Measurements from ENCODE around the gene AHCYL2.

Gene AHCYL2

DNA sequence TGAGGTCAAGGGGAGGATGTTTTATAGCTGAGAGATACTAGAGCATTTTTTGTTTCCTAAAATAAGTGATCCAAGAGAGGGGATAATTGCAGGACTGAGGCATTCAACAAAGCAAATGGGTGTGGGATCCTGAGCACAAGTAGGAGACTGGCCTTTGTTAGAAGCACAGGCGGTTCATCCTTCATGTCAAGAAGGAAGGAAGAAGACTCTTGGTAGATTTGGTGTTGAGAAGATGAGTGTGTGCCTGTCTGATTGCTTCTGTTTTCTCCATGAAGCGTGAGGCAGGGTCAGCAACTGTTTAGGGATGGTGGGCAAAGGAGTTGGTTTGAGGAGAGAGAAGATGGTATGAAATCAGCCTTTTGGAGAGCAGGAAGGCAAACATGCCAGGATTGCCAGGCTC, 237.0 kb downstream of the AHCYL2 start:
- TF ChIP-seq, protein P1, sequence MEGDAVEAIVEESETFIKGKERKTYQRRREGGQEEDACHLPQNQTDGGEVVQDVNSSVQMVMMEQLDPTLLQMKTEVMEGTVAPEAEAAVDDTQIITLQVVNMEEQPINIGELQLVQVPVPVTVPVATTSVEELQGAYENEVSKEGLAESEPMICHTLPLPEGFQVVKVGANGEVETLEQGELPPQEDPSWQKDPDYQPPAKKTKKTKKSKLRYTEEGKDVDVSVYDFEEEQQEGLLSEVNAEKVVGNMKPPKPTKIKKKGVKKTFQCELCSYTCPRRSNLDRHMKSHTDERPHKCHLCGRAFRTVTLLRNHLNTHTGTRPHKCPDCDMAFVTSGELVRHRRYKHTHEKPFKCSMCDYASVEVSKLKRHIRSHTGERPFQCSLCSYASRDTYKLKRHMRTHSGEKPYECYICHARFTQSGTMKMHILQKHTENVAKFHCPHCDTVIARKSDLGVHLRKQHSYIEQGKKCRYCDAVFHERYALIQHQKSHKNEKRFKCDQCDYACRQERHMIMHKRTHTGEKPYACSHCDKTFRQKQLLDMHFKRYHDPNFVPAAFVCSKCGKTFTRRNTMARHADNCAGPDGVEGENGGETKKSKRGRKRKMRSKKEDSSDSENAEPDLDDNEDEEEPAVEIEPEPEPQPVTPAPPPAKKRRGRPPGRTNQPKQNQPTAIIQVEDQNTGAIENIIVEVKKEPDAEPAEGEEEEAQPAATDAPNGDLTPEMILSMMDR (IDR thresholded peaks at IDR 0.05; ENCODE audit: borderline replicate concordance, control extremely low read depth, extremely low read depth, insufficient read depth, missing control alignments): no peak
- in situ Hi-C loops (cut with MboI; ENCODE audit: low sequenced_read_pairs, unreplicated experiment): loop anchor here (10.0 kb wide), 1 partner anchor 107 kb away; no protein-coding TSS in a partner anchor

DNA sequence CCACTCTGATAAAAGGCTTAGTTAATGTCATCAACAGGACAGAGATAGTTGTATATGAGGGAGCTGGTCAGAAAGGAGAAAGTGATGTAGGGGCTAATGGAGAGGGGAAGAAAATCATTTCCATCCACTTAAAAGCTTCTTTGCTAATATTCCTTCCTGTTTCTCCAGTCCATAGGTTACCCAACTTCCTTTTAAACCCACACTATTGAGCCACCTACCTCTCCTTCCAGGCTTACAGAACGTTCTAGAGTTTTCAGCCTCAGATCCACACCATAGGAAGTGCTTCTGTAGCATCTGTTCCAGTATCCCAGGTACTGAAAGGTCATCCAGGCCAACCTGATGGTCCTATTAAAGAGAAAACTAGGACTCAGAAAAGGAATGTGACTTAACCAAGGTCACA, 237.6 kb downstream of the AHCYL2 start:
- DNase-seq (ENCODE audit: low spot score): no peak
- in situ Hi-C loops (cut with MboI; ENCODE audit: low sequenced_read_pairs, unreplicated experiment): loop anchor here (10.0 kb wide), 1 partner anchor 108 kb away; no protein-coding TSS in a partner anchor
- TF ChIP-seq, protein P1 (IDR thresholded peaks at IDR 0.05; ENCODE audit: borderline replicate concordance, control extremely low read depth, extremely low read depth, insufficient read depth, missing control alignments): no peak

More for the DNA sequence above, 237.0 kb downstream of the AHCYL2 start:
- DNase-seq (ENCODE audit: low spot score): no peak

DNA sequence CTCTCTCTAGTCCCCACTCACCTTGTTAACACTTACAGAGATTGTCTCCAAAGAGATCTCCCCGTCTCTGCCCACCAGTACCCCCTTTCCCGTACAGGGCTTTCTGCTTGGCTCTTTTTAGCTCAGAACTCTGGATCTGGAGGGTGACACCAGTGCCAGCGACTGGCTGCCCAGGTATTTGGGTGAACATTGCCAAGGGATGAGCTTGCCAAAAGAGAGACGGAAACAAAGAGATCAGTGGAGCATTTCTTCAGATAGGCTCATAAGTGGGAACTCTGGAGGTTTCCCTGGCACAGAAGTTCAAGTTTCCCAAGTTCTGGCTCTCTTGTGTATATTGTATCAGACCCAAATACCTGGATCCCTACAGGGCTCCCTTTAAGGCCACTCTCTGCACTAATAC, 239.4 kb downstream of the AHCYL2 start:
- no peak for DNase-seq (ENCODE audit: low spot score)
- in situ Hi-C loops (cut with MboI; ENCODE audit: low sequenced_read_pairs, unreplicated experiment): loop anchor here (10.0 kb wide), 1 partner anchor 109 kb away; no protein-coding TSS in a partner anchor
- TF ChIP-seq, protein P1 (IDR thresholded peaks at IDR 0.05; ENCODE audit: borderline replicate concordance, control extremely low read depth, extremely low read depth, insufficient read depth, missing control alignments): no peak

GRCh38 chr7:129465080-129465479, 240.2 kb downstream of the AHCYL2 start:
- in situ Hi-C loops (cut with MboI; ENCODE audit: low sequenced_read_pairs, unreplicated experiment): loop anchor here (10.0 kb wide), 1 partner anchor 110 kb away; no protein-coding TSS in a partner anchor
- DNase-seq (ENCODE audit: low spot score): no peak

GRCh38 chr7:129466796-129467195, 242.0 kb downstream of the AHCYL2 start:
- no peak for DNase-seq (ENCODE audit: low spot score)
- TF ChIP-seq, protein P1 (IDR thresholded peaks at IDR 0.05; ENCODE audit: borderline replicate concordance, control extremely low read depth, extremely low read depth, insufficient read depth, missing control alignments): no peak
- in situ Hi-C loops (cut with MboI; ENCODE audit: low sequenced_read_pairs, unreplicated experiment): loop anchor here (10.0 kb wide), 1 partner anchor 112 kb away; no protein-coding TSS in a partner anchor

More at GRCh38 chr7:129465080-129465479, 240.2 kb downstream of the AHCYL2 start:
- TF ChIP-seq, protein P1 (IDR thresholded peaks at IDR 0.05; ENCODE audit: borderline replicate concordance, control extremely low read depth, extremely low read depth, insufficient read depth, missing control alignments): no peak

- DNase-seq (ENCODE audit: low spot score): no peak
- TF ChIP-seq, protein P1 (IDR thresholded peaks at IDR 0.05; ENCODE audit: borderline replicate concordance, control extremely low read depth, extremely low read depth, insufficient read depth, missing control alignments): no peak
- in situ Hi-C loops (cut with MboI; ENCODE audit: low sequenced_read_pairs, unreplicated experiment): loop anchor here (10.0 kb wide), 1 partner anchor 113 kb away; no protein-coding TSS in a partner anchor
Measured at GRCh38 chr7:129468087-129468486, 243.3 kb downstream of the AHCYL2 start.
